Measurements from ENCODE around the gene NCR2.

DNA sequence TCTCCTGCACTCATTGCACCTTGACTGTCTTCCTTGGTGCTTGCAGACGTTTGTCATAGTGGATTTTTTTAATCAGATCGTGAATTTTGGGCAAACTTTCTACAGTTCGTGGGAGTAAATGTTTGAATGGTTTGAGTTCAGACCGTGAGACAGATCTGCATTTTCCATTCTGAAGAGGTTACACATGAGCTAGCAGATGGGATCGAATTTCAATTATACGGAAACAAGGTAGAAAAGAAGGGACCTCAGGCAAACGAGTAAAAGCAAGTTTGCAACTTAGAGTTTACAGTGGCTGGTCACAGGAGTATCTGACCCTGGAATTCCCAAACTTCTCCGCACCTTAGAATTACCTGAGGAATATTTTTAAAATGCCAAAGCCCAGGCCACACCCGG is 17.2 kb upstream of the NCR2 start:
- TF ChIP-seq TAF1 (IDR thresholded peaks at IDR 0.05; ENCODE audit: control insufficient read depth, extremely low read depth, insufficient read depth, low read length, severe bottlenecking) (no peak), CAMTA2 (CRISPR knock-in tag; conservative IDR thresholded peaks at IDR 0.05) (no peak), CTCF (IDR thresholded peaks at IDR 0.05 in 2 of 3, conservative IDR thresholded peaks at IDR 0.05 in 1 of 3; ENCODE audit: insufficient read depth in 2 of 3, low read depth in 1 of 3, low read length in 3 of 3) (no peak)
- TF ChIP-seq, protein P1, sequence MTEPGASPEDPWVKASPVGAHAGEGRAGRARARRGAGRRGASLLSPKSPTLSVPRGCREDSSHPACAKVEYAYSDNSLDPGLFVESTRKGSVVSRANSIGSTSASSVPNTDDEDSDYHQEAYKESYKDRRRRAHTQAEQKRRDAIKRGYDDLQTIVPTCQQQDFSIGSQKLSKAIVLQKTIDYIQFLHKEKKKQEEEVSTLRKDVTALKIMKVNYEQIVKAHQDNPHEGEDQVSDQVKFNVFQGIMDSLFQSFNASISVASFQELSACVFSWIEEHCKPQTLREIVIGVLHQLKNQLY (CRISPR knock-in tag; conservative IDR thresholded peaks at IDR 0.05) = no peak
